Prostate gland (tissue), 2 donors: Measurements from ENCODE around the gene EPB41L1.

Experiments
- CTCF ChIP-seq, 4 experiments: fragments of 200-600 bp in 2 of 4; fragments of 450-650 bp in 2 of 4; sonication (generic) in 2 of 4; IDR thresholded peaks; 1 replicate in 3 of 4; 2 replicates in 1 of 4; pipeline ENCODE4 v1.5.1; 2016 to 2019; ENCODE audit warnings: antibody characterized with exemption in 4 of 4, mild to moderate bottlenecking in 2 of 4, moderate library complexity in 2 of 4
- POLR2A ChIP-seq: fragments of 450-650 bp; IDR thresholded peaks from one replicate; pipeline ENCODE4 v1.6.1; 2016; ENCODE audit warnings: antibody characterized with exemption, mild to moderate bottlenecking
- POLR2AphosphoS5 ChIP-seq: sonication (generic); formaldehyde crosslinking; IDR thresholded peaks from one replicate; pipeline ENCODE4 v1.6.1; 2017; ENCODE audit warnings: antibody characterized with exemption

GRCh38 chr20:36261389-36262105 lies 107.0 kb downstream of the EPB41L1 start:
- TF ChIP-seq CTCF (IDR thresholded peaks at IDR 0.05) (no peak), POLR2A (no peak), POLR2AphosphoS5 (no peak)
